ENCODE measurements around the gene RAI14.

The RAI14 gene

DNA sequence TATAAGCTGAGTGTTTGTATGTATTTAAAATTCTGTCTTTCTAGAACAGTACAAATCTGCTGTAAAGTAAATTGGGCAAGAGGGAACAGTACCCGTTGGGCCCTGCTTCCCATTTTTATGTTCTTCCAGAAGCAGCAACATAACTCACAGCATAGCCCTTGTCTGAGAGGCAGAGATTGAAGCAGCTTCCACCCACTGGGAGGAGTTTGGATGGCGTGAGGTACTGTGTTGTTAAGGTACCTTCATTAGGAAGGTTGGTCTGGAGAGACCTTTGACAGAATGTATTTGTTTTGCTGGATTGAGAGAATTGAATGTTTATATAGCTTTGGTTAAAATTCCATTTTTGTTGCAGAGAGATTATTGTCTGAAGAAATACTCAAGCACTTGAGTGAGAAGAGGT lies 24.8 kb downstream of the RAI14 start:
- DNase-seq: no peak

DNA sequence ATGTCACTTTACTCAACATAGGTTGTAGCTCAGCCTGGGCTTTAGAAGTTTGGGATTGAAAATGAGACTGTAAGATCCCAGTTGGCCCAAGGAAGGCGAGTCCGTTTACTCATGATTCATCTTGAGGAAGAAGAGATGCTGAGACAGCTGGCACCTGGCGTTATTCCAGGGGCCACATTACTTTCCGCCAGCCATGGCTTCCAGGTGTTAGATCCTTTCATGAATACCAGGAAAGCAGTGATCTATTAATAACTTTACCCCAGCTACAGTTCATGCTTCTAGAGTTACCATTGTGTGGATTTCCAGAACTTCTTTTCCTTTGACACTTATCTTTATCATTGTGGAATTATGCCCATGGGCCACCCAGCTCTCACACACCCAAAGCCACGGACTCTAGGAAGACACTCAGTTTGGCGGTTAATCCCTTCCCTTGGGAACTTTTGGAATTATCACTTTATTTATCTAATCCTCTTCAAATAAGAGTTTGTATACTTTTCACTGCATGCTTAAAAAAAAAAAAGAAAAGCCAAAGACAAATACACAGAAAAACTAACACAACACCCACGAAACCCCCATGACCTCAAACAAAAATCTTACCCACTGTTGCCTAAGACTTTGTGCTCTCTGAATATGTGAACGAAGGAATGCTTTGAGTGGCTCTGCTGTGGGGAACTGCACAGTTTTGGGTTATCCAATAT lies 26.9 kb downstream of the RAI14 start:
- no peak for DNase-seq

DNA sequence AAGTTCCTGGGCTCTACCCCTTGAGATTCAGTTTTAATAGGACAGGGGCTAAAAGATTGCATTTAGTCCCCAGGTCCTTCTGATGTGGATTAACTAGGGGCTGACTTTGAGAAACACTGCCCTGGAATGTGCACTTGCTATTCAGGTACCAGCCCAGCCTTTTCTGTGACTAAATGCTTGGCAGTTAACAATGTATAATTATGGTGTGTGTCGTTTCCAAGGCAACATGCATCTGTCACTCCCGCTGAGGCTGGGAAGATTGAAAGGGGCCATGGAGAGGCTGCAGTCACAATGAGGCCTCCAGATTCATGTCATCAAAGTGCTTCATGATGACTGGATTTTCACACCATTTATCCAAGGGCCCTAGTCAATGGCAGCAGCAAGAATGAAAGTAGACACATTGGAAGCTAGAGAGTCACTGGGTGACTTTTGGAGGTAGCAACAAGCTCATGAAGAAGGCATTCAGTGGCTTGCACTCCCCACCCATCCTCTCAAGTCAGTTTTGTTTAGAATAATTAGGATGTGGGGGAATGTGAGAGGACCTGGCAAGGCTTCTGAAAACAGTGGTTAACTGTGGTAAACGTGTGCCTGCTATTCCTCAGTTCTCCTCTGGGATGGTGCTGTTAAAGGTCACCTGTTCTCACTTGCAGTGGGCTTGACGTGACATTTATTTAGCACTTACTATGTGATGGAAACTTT lies 28.3 kb downstream of the RAI14 start:
- DNase-seq: no peak

DNA sequence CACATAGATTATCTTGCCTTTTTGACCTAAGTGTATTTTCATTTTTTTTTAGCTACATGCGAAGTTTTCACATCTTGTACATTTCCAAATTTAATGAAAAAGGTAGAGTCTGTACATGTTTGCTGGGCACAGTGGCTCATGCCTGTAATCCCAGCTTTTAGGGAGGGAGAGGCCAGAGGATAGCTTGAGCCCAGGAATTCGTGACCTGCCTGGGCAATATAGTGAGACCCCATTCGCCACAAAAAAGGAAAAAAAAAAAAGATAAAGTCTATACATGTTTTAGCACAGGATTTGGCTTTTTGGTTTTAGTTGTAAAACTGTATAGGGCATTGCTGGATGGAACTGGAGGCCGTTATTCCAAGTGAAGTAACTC lies 28.8 kb downstream of the RAI14 start:
- DNase-seq: no peak

DNA sequence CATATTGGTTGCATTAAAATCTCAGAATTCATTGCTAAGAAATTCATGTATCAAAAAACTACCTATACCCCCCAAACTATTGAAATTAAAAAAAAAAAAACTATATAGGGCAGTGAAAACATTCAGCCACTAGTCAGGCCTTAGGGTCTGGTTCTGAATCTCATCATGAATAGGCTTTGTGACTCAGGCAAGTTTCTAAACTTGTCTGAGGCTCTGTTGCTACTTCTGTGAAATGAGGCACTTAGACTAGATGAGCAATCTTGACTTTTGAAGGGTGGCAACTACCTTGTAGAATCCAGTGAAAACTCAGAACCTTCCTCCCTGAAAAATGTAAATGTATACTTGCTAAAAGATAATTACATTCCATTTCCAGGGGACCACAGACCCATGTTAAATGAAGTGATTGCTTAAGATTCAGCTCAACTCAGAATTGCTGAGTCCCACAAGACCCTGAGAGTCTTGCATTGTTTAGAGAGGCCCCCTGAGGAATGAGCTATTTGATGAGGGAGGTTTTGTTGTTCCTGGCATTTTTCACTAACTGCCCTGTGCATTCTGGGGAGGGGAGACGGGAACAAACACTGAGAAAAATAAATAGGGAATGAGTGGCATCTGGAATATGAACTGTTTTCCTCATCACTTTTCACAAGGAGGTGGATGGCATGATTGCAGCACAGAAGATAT lies 29.5 kb downstream of the RAI14 start:
- DNase-seq: no peak

DNA sequence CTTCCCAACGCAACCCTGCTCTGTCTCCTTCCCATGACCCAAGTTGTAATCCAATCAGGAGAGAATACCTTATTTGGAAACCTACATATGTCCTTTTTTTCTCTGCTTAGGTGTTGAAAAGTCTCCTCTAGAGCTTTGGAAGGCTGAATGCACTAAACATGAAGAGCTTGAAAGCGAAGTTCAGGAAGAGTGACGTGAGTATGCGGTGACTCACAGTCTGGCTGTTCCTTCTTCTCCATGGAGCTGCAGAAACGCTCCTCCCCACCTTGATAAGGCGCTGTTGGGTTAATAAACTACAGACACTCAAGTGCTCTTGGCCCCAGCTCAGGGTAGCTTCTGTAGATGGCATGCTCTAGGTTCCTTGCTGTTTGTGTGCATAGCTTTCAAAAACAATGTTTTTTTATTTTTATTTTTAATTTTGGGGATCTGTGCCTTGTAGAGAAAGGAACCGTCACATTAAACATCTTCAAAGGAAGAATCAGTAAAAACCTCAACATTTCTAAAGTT lies 30.7 kb downstream of the RAI14 start:
- DNase-seq: no peak

DNA sequence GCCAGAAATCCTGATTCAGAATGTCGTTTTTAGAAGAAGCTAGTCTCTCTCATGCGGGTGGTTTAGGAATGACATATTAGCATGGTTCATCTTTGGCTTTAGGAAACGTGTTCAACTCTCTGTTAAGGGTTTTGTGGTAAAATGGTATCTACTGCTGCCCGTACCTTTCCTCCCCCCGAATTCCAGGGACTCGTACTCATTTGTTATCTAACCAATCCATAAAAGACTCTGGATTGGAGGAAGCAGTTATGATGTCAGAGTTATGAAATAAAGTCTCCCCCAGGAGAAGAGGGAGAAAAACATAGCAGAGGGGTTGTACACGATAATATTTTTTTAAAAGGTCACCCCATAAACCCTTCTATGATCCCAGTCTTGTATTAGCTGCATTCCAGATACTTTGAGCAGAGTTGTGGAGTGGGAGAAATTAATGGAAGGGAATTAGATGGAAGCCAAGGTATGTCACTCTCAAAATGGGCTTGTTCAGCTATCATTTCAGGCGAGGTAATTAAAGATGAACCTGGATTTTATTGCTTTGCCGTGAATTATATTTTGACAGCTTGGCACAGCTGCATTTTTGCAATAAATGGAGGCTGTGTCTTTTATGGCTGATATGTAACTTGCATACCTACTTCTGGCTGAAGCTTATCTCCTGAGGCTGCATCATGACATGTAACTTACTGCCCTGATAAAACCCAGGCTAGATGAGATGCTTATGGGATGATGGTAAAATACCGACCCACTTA lies 31.3 kb downstream of the RAI14 start:
- no peak for DNase-seq

DNA sequence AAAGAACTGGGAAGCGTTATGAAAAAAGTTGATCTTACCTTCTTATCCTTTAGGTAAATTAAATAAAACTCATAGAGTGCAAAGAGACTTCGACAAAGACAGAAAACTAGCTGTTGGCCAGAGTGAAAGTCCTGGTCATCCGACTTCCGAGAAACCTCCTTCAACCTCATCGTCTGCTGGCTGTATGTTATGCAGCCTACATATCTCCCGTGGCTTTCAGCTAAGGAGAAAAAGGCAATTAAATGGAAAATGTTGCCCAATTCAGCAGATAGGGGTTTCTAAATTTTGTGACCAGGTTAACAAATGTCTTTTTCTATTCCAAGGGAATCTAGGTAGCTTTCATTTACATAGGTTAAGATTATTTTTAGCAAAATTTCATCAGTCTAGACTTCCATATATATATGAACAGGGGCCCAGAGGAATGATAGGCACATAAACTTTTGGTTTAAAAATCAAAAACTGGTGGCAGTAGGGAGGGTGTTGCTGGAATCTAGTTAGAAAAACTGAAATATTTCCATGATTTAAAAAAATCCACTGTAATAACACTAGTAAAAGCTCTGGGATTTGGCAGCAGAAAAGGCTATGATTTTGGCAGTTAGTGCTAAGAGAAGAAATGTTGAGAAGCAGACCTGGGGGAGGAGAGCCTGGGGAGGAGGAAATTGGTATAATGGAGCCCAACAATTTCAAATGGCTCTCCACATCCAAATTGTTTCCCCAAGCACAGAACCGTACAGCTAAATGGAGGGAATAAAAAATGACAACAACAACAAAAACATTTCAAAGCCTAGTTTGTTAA lies 32.1 kb downstream of the RAI14 start:
- no peak for DNase-seq

DNA sequence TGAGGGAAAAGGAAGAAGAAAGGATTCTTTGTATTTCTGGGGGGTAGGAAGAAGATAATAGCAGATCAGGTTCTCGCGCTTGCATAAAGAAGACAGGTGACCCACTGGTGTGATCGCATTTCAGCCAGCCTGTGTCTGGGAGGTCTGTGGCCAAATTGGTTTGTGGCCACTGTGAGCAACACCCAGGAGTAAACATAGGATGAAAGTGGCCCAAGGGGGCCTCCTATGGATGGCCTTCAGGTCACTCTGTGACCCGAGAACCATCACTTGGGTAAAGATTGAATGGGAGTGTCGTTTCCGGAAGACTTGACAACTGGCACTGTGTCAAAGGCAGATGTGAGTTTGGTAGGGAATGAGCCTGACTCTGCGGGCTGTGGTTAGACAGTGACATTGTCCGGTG lies 34.2 kb downstream of the RAI14 start:
- no peak for DNase-seq

DNA sequence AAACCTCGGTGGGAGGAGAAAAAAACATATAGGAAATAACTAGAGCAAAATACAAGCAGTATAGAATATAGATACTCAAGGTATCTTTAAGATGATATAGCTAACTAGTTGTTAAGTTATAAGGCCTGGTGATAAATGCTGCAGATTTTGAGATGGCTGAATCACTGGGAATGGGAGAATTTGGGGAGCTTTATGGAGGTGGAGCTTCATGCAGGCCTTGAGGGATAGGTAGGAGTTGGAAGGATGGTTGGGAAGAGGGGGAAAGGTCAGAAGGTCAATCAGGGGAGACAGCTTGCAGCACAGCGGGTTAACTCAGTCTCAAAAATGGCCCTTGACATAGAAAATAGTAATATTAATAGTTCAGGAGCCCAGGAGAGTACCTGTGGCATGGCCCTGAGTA lies 34.8 kb downstream of the RAI14 start:
- no peak for DNase-seq

DNA sequence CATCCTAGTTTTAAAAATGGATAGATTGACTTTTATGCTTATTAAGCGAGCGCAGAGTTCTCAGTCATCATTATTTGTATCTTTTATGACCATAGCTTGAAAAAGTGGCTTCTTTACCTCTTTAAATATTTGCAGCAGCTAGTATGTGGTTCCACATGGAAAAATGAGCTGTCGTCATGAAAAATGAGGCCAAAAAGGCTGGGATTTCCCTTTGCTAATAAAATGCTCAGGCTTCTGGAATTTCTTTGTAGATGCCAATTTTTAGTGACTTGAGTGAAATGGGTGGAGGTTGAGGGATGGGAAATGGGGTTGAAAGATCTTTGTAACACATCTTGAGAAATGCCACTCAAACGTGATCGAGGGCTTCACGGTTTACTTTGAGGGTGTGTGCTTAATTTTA lies 35.2 kb downstream of the RAI14 start:
- DNase-seq: no peak

DNA sequence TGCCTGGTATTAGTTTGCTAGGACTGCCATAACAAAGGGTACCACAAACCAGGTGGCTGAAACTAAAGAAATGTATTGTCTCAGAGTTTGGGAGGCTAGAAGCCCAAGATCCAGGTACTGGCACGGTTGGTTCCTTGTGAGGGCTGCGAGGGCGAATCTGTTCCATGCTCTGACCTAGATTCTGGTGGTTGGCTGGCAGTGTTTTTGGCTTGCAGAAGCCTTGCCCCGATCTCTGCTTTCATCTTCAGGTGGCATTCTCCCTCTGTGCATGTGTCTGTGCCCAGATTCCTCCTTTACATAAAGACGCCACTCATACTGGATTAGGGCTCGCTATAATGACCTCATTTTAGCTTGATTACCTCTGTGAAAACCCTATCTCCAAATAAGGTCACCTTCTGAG lies 36.7 kb downstream of the RAI14 start:
- DNase-seq: no peak

DNA sequence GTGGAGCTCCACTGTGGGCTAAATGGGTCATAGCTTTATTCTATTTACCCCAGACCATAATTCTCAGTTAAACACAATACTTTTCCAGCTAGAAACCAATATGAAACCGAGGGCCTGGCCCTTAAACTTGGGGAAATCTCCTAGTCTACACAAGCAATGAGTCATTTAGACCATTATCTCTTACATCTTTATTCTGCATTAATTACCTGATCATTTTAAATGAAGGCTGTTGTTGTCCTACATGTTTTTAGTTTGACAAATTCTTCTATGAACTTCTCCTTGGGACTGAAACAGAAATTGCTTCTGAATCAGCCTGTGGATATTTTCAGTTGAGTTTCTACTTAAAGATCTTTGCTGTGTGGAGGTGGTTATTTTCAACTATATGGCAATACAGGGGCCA lies 37.9 kb downstream of the RAI14 start:
- DNase-seq: no peak

DNA sequence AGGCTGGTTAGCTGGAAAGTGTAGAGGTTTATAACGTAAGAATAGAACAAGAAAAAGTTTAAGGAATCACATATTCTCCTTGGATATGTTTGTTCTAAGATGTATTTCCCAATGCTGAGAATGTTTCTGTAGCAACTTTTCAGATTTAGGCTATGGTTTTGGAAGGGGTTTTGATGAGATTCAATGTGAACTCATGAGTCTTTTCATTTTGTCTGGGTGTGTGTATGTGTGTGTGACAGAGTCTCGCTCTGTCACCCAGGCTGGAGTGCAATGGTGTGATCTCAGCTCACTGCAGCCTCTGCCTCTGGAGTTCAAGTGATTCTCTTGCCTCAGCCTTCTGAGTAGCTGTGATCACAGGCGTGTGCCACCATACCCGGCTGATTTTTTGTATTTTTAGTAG lies 38.6 kb downstream of the RAI14 start:
- DNase-seq: no peak

DNA sequence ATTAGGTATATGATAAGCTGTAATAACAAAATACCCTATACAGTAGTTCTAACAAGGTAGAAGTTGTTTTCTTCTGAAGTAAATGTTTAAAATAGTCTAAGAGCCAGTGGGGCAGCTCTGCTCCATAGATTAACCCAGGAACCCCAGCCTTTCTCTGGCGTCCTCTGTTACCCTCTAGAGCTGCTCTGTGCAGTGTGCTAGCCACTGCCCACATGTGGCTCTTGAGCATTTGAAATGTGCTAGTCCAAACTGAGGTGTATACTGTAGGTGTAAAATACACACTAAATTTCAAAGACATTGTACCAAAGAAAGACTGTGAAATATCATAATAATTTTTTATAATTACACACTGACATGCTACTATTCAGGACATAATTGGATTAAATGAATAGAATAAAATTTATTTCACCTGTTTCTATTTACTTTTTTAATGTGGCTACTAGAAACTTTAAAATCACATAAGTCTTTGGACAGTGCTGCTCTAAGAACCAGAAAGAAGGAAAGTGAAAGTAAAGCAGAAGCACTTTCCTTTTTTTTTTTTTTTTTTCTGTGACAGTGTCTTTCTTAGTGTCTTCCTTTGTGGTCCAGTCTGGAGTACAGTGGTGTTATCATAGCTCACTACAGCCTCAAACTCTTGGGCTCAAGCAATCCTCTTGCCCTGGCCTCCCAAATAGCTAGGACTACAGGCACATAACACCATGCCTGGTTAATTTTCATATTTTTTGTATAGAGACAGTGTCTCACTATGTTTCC lies 39.3 kb downstream of the RAI14 start:
- no peak for DNase-seq

DNA sequence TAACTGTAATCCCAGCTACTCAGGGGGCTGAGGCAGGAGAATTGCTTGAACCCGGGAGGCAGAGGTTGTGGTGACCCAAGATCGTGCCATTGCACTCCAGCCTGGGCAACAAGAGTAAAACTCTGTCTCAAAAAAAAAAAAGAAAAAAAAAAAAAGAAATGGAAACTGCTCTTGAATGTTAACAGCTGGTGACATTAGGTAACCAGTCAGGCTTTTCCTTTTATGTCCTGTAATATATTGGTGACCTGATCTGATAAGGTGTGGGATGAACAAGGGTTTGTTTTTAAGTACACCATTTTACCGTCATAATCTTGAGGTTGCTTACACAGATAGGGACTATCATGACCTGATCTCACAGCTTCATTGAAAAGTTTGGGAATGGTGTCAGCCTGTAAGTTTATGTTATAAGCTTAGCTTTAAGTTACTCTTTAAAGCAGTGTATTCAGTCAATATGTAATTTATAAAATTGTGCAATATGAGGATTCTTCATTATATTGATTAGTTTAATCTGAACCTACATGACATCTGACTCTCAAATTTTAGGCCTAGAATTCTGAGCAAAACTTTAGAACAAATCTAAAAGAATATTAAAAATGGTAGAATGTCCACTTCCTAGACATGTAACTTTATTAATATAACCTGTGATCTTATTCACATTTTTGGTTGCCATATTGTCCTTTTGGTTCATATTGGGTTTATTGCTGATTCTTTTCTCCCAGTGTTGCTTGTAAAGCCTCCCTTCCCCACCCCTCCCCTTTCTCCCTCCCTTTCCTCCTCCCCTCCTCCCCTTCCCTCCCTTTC lies 41.4 kb downstream of the RAI14 start:
- DNase-seq: no peak

DNA sequence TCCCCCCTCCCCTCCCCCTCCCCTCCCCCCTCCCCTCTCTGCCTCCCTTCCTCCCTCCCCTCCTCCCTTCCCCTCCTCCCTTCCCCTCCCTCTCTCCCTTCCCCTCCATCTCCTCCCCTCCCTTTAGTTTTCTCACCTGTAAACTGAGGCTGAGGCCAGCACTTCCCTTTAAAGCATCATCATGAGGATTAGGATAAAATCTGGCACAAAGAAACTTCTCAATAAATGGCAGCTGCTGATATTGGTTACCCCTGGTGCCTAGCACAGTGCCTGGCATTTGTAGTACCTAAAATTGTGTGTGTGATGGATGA lies 41.9 kb downstream of the RAI14 start:
- DNase-seq: no peak

DNA sequence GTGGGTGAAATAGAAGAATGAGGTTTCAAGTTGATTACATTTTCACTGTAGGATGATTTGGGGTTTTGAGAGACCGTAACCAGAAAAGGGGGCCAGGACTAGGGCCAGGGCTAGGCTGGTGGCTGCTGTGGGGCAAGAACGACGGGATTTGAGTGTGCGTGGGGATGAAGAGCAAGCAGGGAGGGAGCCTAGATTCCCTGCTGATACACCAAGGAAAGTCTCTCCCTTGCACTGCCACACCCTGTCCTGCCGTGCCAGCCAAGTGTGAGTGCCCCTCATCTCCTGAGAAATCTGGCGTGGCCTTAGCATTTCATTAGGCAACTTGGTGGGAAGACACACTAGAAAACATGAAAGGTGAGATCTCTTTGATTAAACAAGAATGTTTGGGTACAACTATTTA lies 42.6 kb downstream of the RAI14 start:
- DNase-seq: no peak

DNA sequence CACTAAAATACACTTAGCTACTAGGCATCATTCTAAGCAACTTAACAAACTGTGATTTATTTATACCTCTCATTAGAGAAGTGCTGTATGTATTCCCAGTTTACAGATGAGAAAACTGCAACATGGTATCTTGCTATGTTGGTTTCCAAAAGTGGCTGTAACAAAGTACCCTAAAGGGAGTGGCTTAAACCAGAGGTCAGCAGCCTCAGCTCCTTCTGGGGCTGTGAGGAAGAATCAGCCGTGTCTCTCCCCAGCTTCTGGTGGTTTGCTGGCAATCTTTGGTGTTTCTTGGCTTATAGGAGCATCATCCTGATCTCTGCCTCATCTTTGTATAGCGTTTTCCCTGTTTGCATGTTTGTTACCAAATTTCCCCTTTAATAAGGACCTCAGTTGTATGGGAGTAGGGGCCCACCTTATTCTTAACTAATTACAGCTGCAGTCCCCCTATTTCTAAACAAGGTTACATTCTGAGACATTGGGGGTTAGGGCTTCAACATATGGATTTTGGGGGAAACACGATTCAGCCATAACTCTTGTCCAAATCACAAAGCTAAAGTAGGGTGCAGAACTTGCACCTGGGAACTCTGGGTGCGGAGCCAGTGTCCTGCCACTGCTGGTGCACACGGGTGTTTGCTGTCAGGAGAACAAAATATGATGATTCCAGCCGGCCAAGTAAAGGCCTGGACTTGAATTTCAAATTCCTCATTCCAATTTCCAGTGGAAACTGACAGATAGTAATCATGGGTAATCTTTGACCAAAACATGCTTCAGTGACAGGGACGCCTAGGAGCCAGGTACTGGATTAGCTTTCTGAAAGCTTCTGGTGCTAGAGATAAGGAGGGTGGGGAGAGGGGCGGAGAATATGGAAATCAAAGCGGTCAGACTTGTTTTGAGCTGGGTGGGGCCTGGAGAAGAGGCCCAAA lies 43.3 kb downstream of the RAI14 start:
- no peak for DNase-seq

DNA sequence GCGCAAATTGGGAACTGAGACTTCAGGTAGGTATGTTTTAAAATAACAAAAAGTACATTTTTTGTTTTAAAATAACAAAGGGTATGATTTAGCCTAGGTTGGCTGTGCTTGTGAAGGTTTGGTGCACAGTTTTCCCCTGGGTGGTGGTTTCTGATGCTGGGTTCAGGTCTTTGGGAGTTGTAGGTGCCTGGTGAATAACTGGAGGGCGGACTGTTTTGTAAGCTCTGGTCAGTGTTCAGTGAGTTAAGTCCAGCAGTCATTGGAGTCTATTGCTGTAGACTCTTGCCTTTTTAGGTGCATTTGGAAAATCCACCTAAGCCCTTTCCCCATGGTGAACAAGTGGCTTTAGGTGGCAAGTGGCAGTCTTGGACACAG lies 43.9 kb downstream of the RAI14 start:
- DNase-seq: no peak

Measured in activated CD4-positive, alpha-beta T cell treated with anti-CD3 and anti-CD28 coated beads for 4 hours (primary cell).